Fibroblast of pulmonary artery (primary cell): ENCODE data around the gene HOXB1.

Experiments used
- DNase-seq: peaks from one replicate; pipeline ENCODE4 v3.0.0-alpha.2; 2010; ENCODE audit warnings: low read depth
- H3K4me3 ChIP-seq: replicated peaks from 2 replicates; pipeline ENCODE4 v1.5.1; 2011; ENCODE audit warnings: low read depth, mild to moderate bottlenecking, control low read depth, low read length, moderate library complexity
- CTCF ChIP-seq: IDR thresholded peaks from 2 replicates; pipeline ENCODE4 v1.5.1; 2011; ENCODE audit warnings: mild to moderate bottlenecking, control low read depth, low read length, inconsistent platforms; ENCODE audit errors: missing control alignments

The HOXB1 gene

GRCh38 chr17:48548523-48549280, 17.9 kb upstream of the HOXB1 start:
- TF ChIP-seq CTCF = no peak
- H3K4me3 ChIP-seq = no peak overlapping the region
- no peak for DNase-seq

GRCh38 chr17:48547808-48548522, 17.2 kb upstream of the HOXB1 start:
- peak overlapping the region; percentile 23 for H3K4me3 ChIP-seq
- peak; percentile 77 for DNase-seq
- no peak for TF ChIP-seq CTCF

GRCh38 chr17:48546924-48547807, 16.4 kb upstream of the HOXB1 start:
- peak overlapping the region; percentile 23 for H3K4me3 ChIP-seq
- DNase-seq = no peak
- no peak for TF ChIP-seq CTCF

GRCh38 chr17:48546137-48546923, 15.5 kb upstream of the HOXB1 start:
- no peak for TF ChIP-seq CTCF
- no peak for DNase-seq
- peak overlapping the region; percentile 23 for H3K4me3 ChIP-seq

- no peak for TF ChIP-seq CTCF
- DNase-seq = no peak
- H3K4me3 ChIP-seq = no peak overlapping the region
Observed at GRCh38 chr17:48545539-48545938, 14.7 kb upstream of the HOXB1 start.

GRCh38 chr17:48545022-48545375, 14.2 kb upstream of the HOXB1 start, which contains the start of gene HOXB2:
Gene HOXB2, minus strand, starts transcription at chr17:48545109. Its CDS starts 198 bp downstream, at chr17:48544911.
- H3K4me3 ChIP-seq = peak within 1 kb of the TSS; percentile 80
- DNase-seq = peak; percentile 66
- no peak for TF ChIP-seq CTCF
